Fibroblast of skin of right quadriceps (primary cell): ENCODE measurements around the gene SLC2A4RG.
A peak's percentile ranks its signal among the peaks of the same experiment; 100 is the strongest.
"Not testable (repeated sequence)": the region's sequence is repeated elsewhere in the genome, so short reads cannot be mapped to it uniquely, and the experiment has no call there.

Source experiments
- DNase-seq: peaks from one replicate; pipeline ENCODE4 v3.0.0-alpha.2; 2013

Gene SLC2A4RG

GRCh38 chr20:63758152-63758551 lies 18.6 kb downstream of the SLC2A4RG start:
- no peak for DNase-seq

GRCh38 chr20:63759377-63759901 lies 19.9 kb downstream of the SLC2A4RG start:
- no peak for DNase-seq

GRCh38 chr20:63765082-63765873 lies 25.7 kb downstream of the SLC2A4RG start:
- no peak for DNase-seq

GRCh38 chr20:63765902-63766301 lies 26.3 kb downstream of the SLC2A4RG start:
- DNase-seq: no peak

- no peak for DNase-seq
These were observed 27.3 kb downstream of the SLC2A4RG start for GRCh38 chr20:63766695-63767426.

- DNase-seq: no peak
These were observed 27.9 kb downstream of the SLC2A4RG start for GRCh38 chr20:63767456-63767855.

- no peak for DNase-seq
These were observed 28.3 kb downstream of the SLC2A4RG start for GRCh38 chr20:63767886-63768285.

GRCh38 chr20:63768591-63769515 lies 29.3 kb downstream of the SLC2A4RG start:
- no peak for DNase-seq

- no peak for DNase-seq
These were observed 30.4 kb downstream of the SLC2A4RG start for GRCh38 chr20:63769891-63770474.

GRCh38 chr20:63771046-63771707 lies 31.6 kb downstream of the SLC2A4RG start:
- no peak for DNase-seq

- DNase-seq: no peak
These were observed 33.4 kb downstream of the SLC2A4RG start for GRCh38 chr20:63772781-63773518.

GRCh38 chr20:63773571-63774241 lies 34.1 kb downstream of the SLC2A4RG start:
- DNase-seq: no peak

GRCh38 chr20:63774306-63774705 lies 34.7 kb downstream of the SLC2A4RG start:
- no peak for DNase-seq

GRCh38 chr20:63775096-63775978 lies 35.8 kb downstream of the SLC2A4RG start:
- peak; percentile 43 for DNase-seq

GRCh38 chr20:63776875-63777274 lies 37.3 kb downstream of the SLC2A4RG start:
- not testable (repeated sequence) for DNase-seq

GRCh38 chr20:63777614-63778013 lies 38.0 kb downstream of the SLC2A4RG start:
- DNase-seq: no peak

- no peak for DNase-seq
These were observed 38.6 kb downstream of the SLC2A4RG start for GRCh38 chr20:63778034-63778752.

- DNase-seq: no peak
These were observed 39.3 kb downstream of the SLC2A4RG start for GRCh38 chr20:63778857-63779256.

- no peak for DNase-seq
These were observed 41.6 kb downstream of the SLC2A4RG start for GRCh38 chr20:63781181-63781580.
